Transverse colon (tissue), 4 donors: ENCODE data around the gene VPS4B.

ENCODE experiments used
- CTCF ChIP-seq, 5 experiments: fragments of 200-600 bp in 3 of 5; fragments of 450-650 bp in 2 of 5; sonication (generic) in 3 of 5; IDR thresholded peaks; 1 replicate in 2 of 5; 2 replicates in 3 of 5; pipeline ENCODE4 v1.5.1; 2016 to 2017; ENCODE audit warnings: antibody characterized with exemption in 5 of 5, inconsistent platforms in 3 of 5, mild to moderate bottlenecking in 2 of 5, moderate library complexity in 1 of 5
- POLR2A ChIP-seq: fragments of 450-650 bp; IDR thresholded peaks from one replicate; pipeline ENCODE4 v1.6.1; 2016; ENCODE audit warnings: antibody characterized with exemption, mild to moderate bottlenecking, moderate library complexity
- POLR2AphosphoS5 ChIP-seq, 3 donors: sonication (generic); formaldehyde crosslinking; IDR thresholded peaks; one replicate each; pipeline ENCODE4 v1.6.1; 2016; ENCODE audit warnings: antibody characterized with exemption in 3 of 3

GRCh38 chr18:63399300-63399699, 23.0 kb downstream of the VPS4B start:
- TF ChIP-seq CTCF (IDR thresholded peaks at IDR 0.05) (no peak), POLR2A (no peak), POLR2AphosphoS5 (IDR thresholded peaks at IDR 0.05) (no peak)
